HG03575 (cell line): Measurements from ENCODE around the gene CYTH4.

Experiments
- ATAC-seq: cut with Tn5 transposase; IDR thresholded peaks from one replicate; pipeline ENCODE4 v1.9.1; 2021; ENCODE audit not compliant: unreplicated experiment, insufficient number of reproducible peaks, low FRiP score; ENCODE audit errors: extremely low read depth

Gene CYTH4

DNA sequence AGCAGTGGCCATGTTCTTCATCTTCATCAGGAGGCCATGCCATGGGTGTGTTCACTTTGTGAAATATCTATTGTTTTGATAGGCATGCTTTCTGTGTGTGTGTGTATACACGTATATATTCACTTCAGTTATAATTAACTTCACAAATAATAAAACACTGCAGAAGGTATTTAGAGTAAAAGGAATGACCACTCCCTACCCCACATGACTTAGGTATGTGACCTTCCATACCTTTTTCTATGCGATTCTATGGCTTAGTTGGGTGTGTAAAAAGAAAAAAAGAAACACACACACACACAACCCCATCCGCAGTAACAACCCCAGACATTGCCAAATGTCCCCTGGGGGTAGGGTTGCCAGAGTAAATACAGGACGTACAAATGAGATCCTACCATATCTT is 72.0 kb downstream of the CYTH4 start:
- no peak for ATAC-seq

DNA sequence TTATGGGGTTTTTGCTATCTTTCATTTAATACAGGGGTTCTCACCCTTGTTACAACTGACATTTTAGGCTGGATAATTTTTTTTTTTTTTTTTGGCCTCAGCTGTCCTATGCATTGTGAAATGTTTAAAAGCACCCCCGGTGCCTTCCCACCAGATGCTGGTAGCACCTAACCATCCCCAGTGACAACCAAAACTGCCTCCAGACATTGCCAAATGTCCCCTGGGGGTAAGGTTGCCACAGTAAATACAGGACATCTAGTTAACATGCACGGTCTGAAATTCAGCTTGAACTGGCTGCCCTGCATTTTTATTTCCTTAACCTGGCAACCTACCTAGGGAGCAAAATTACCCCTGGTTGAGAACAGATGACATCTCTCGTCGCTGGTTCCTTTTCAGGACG is 72.4 kb downstream of the CYTH4 start:
- no peak for ATAC-seq

DNA sequence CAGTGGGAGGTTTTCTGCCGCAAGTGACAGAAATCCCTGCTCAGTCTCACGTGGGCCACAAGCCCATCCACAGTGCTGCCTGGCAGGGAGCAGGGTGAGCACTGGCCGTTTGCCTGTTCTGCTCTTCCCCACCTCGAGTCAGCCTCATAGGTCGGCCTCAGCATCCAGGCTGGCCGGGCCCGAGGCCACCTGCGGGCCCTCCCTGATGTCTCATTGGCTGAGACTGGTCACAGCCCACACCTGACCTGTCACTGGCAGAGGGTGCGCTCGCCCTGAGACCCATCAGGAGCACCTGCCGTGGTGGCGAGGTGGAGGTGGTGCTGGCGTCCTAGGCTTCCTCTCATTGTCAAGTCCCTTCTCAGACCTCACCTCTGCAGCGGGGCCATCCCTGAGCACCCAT is 72.9 kb downstream of the CYTH4 start:
- ATAC-seq = no peak

DNA sequence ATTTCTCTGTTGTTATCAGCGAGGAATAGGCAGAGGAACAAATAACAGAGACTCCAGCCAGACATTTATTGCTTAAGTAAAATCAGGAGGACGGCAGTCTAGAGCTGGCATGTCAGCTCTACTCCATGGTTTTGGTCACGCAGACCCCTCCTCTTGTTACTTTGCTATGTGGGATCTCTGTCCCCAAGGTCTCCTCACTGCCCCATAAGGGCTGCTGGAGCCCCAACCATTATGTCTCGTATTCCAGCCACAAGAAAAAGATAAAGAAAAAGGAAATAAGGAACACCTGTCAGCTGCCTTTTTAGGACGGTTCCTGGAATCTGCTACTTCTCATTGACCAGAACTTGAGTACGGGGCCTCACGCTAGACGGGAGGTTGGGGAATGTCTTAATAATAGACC is 74.6 kb downstream of the CYTH4 start:
- ATAC-seq = no peak

- no peak for ATAC-seq
Measured at GRCh38 chr22:37357446-37358075, 75.3 kb downstream of the CYTH4 start.

GRCh38 chr22:37358386-37358785 is 76.1 kb downstream of the CYTH4 start:
- no peak for ATAC-seq

- ATAC-seq = no peak
Measured at GRCh38 chr22:37358917-37359316, 76.6 kb downstream of the CYTH4 start.

- no peak for ATAC-seq
Measured at GRCh38 chr22:37362621-37363020, 80.3 kb downstream of the CYTH4 start.

GRCh38 chr22:37363261-37363992 is 81.1 kb downstream of the CYTH4 start:
- no peak for ATAC-seq
